Embryonic facial prominence (tissue), 1 donor: ENCODE results near the gene B4GALT5.

Experiments
- DNase-seq: peaks from one replicate; pipeline ENCODE4 v3.0.0-alpha.2; 2016; ENCODE audit errors: extremely low spot score

The B4GALT5 gene

GRCh38 chr20:49584418-49585382, 129.0 kb downstream of the B4GALT5 start:
- DNase-seq = no peak

- DNase-seq = no peak
Measured at GRCh38 chr20:49583669-49584417, 129.8 kb downstream of the B4GALT5 start.

- no peak for DNase-seq
Measured at GRCh38 chr20:49583343-49583668, 130.4 kb downstream of the B4GALT5 start.
